Endothelial cell of umbilical vein (primary cell): ENCODE measurements around the gene MYRIP. TPM values are rescaled to one million over a fixed set of nuclear protein-coding genes. Genes with fewer than 3 reads are reported as not detected.

Source experiments
- BruUV-seq: library from RNA; stranded (reverse); fragments of 400-500 nt; replicated peaks from 2 replicates; lab custom pipeline; 2021; lab: Mats Ljungman, UMichigan
- CTCF ChIA-PET: fragments of 300-600, 350-600 bp; sonication (Branson Sonifier 250); formaldehyde crosslinking; loops from one replicate; lab custom pipeline; 2021; ENCODE audit warnings: antibody characterized with exemption, inconsistent platforms; lab: Charles Lee
- POLR2A ChIA-PET: fragments of 300-600, 350-600 bp; sonication (Branson Sonifier 250); formaldehyde crosslinking; loops from one replicate; lab custom pipeline; 2021; ENCODE audit warnings: antibody characterized with exemption, inconsistent platforms; lab: Charles Lee
- DNase-seq: peaks from one replicate; pipeline ENCODE4 v3.0.0-alpha.2; 2011; ENCODE audit warnings: low read depth, low spot score
- FAIRE-seq: peaks from 2 replicates; lab custom pipeline; 2011; peaks lifted over from hg19 to GRCh38; lab: Jason Lieb, UNC
- H2AFZ ChIP-seq: 2 replicates; pipeline ENCODE4 v1.6.0; 2012; ENCODE audit warnings: low read depth, low read length, control low read depth, inconsistent platforms
- H3K27ac ChIP-seq: 2 replicates; pipeline ENCODE4 v1.5.1; 2011; ENCODE audit warnings: low read depth, mild to moderate bottlenecking, control low read depth, low read length, moderate library complexity; ENCODE audit not compliant: insufficient read depth
- H3K27me3 ChIP-seq, 2 experiments: 2 replicates each; pipeline versions ENCODE4 v1.6.0 to v1.6.1; 2011; ENCODE audit warnings: low read length in 2 of 2, mixed read lengths in 1 of 2; ENCODE audit not compliant: control insufficient read depth in 2 of 2, insufficient read depth in 2 of 2
- H3K36me3 ChIP-seq, 2 experiments: 2 replicates in 1 of 2; 3 replicates in 1 of 2; pipeline ENCODE4 v1.5.1; 2011; ENCODE audit warnings: low read length in 2 of 2, mild to moderate bottlenecking in 1 of 2, moderate library complexity in 1 of 2; ENCODE audit not compliant: control insufficient read depth in 2 of 2, insufficient read depth in 2 of 2; ENCODE audit errors: extremely low read depth in 1 of 2
- H3K4me1 ChIP-seq: 3 replicates; pipeline ENCODE4 v1.5.1; 2011; ENCODE audit warnings: mild to moderate bottlenecking, low read length; ENCODE audit not compliant: control insufficient read depth, insufficient read depth; ENCODE audit errors: extremely low read depth
- H3K4me2 ChIP-seq: 2 replicates; pipeline ENCODE4 v1.6.1; 2011; ENCODE audit warnings: low read length, control low read depth, mixed read lengths; ENCODE audit not compliant: insufficient read depth
- H3K4me3 ChIP-seq, 3 experiments: fragments of 200-600 bp in 1 of 3; sonication (generic), shearing (Covaris generic) in 1 of 3; replicated peaks in 1 of 3; 2 replicates each; pipeline ENCODE4 v1.5.1; 2011 to 2016; ENCODE audit warnings: control low read depth in 3 of 3, low read length in 3 of 3, mild to moderate bottlenecking in 2 of 3, inconsistent platforms in 1 of 3, low read depth in 1 of 3, moderate library complexity in 1 of 3; ENCODE audit not compliant: insufficient read depth in 1 of 3
- H3K79me2 ChIP-seq: 2 replicates; pipeline ENCODE4 v1.6.0; 2012; ENCODE audit warnings: low read length, inconsistent platforms; ENCODE audit not compliant: control insufficient read depth, insufficient read depth
- H3K9ac ChIP-seq: replicated peaks from 2 replicates; pipeline ENCODE3; 2011; ENCODE audit warnings: low read length, control low read depth; ENCODE audit not compliant: insufficient read depth; ENCODE audit errors: extremely low read depth
- H3K9me1 ChIP-seq: replicated peaks from 3 replicates; pipeline ENCODE4 v1.6.0; 2011; ENCODE audit warnings: mild to moderate bottlenecking, low read length; ENCODE audit not compliant: control insufficient read depth, insufficient read depth; ENCODE audit errors: extremely low read depth
- H3K9me3 ChIP-seq: replicated peaks from 2 replicates; pipeline ENCODE4 v1.5.1; 2012; ENCODE audit warnings: low read length, inconsistent platforms; ENCODE audit not compliant: control insufficient read depth, insufficient read depth
- H4K20me1 ChIP-seq: replicated peaks from 2 replicates; pipeline ENCODE3; 2011; ENCODE audit warnings: mild to moderate bottlenecking, low read length; ENCODE audit not compliant: control insufficient read depth, insufficient read depth; ENCODE audit errors: extremely low read depth
- CTCF ChIP-seq, 2 donors: IDR thresholded peaks; 1 replicate in 1 of 2; 2 replicates in 1 of 2; pipeline ENCODE4 v1.5.1; 2011; ENCODE audit warnings: low read length in 2 of 2, mild to moderate bottlenecking in 2 of 2, moderate library complexity in 2 of 2, control low read depth in 1 of 2, inconsistent platforms in 1 of 2, low read depth in 1 of 2; ENCODE audit not compliant: insufficient read depth in 1 of 2; ENCODE audit errors: extremely low read depth in 1 of 2
- EZH2 ChIP-seq: IDR thresholded peaks from 2 replicates; pipeline ENCODE4 v1.6.1; 2012; ENCODE audit warnings: borderline replicate concordance, low read depth, mild to moderate bottlenecking, moderate library complexity, low read length, inconsistent platforms; ENCODE audit not compliant: severe bottlenecking
- FOS ChIP-seq: IDR thresholded peaks from 2 replicates; pipeline ENCODE4 v1.6.1; 2011; ENCODE audit warnings: mild to moderate bottlenecking, low read length, moderate library complexity, borderline replicate concordance; ENCODE audit not compliant: insufficient read depth
- GATA2 ChIP-seq: IDR thresholded peaks from 2 replicates; pipeline ENCODE4 v1.7.0; 2011; ENCODE audit warnings: low read depth, mild to moderate bottlenecking, moderate library complexity, mixed read lengths, low read length; ENCODE audit not compliant: insufficient read length, insufficient read depth
- JUN ChIP-seq: IDR thresholded peaks from 2 replicates; pipeline ENCODE4 v1.6.1; 2011; ENCODE audit warnings: borderline replicate concordance, low read depth; ENCODE audit not compliant: insufficient read length, insufficient read depth
- MAX ChIP-seq: IDR thresholded peaks from 2 replicates; pipeline ENCODE4 v1.6.1; 2011; ENCODE audit not compliant: insufficient read depth, insufficient read length
- MYC ChIP-seq: IDR thresholded peaks from one replicate; pipeline ENCODE4 v1.6.1; 2011; ENCODE audit warnings: mild to moderate bottlenecking, low read depth, low read length
- POLR2A ChIP-seq: IDR thresholded peaks from 2 replicates; pipeline ENCODE4 v1.6.1; 2012; ENCODE audit warnings: low read depth, mild to moderate bottlenecking, control low read depth, low read length
- POLR2AphosphoS5 ChIP-seq: IDR thresholded peaks from 2 replicates; pipeline ENCODE4 v1.6.1; 2012; ENCODE audit warnings: low read depth, mild to moderate bottlenecking, control low read depth, low read length, moderate library complexity; ENCODE audit not compliant: insufficient read depth
- dilution Hi-C: fragments of 300-500 bp; cut with MboI; formaldehyde crosslinking; loops from one replicate; pipeline ENCODE4 v1.15.0; 2019; ENCODE audit warnings: low sequenced_read_pairs; ENCODE audit not compliant: extremely low pct_ligation_motif_present
- intact Hi-C: fragments of 100-400 bp; cut with micrococcal nuclease; formaldehyde crosslinking; loops from one replicate; pipeline ENCODE4 v1.10.0; 2022
- polyA plus RNA-seq, 4 experiments: library from polyadenylated mRNA; depleted of rRNA in 3 of 4; stranded (reverse) in 3 of 4; unstranded in 1 of 4; fragments of >200 nt; gene quantifications; 2 replicates each; pipeline versions ENCODE4 v1.2.1 to v1.2.3, GENCODE V29; 2011 to 2012; ENCODE audit warnings: missing spikeins in 1 of 4
- total RNA-seq: library from RNA; stranded (reverse); gene quantifications from 2 replicates; pipeline ENCODE4 v1.2.3, GENCODE V29; 2021

MYRIP gene
- total and polyA plus RNA-seq, 2 donors (not counting 3 experiments of a cell fraction or from before 2014, with no cell fraction given), result 6.7 to 11.9 TPM

- H4K20me1 ChIP-seq, result no peaks in the 10 kb centered on the region
- no peak overlapping the region for H3K27ac ChIP-seq
- DNase-seq (no peak), FAIRE-seq (no peak)
- dilution Hi-C loops (no loop called here), intact Hi-C loops (loop anchor here (1.0 kb wide), 1 partner anchor 378 kb away; no protein-coding TSS in a partner anchor)
- BruUV-seq, result no TSS peak
- H3K9me3 ChIP-seq, result no peaks in the 10 kb centered on the region
- no peaks in the 10 kb centered on the region for H3K27me3 ChIP-seq
- H3K4me1 ChIP-seq, result peaks cover 10% of the 10 kb centered on the region
- no peak overlapping the region for H3K9ac ChIP-seq
- ChIA-PET CTCF (no interaction called here), POLR2A (no interaction called here)
- H3K79me2 ChIP-seq, result no peaks in the 10 kb centered on the region
- no peaks in the 10 kb centered on the region for H3K36me3 ChIP-seq
- no peak for TF ChIP-seq JUN
- TF ChIP-seq FOS, result no peak
- TF ChIP-seq GATA2, result no peak
- TF ChIP-seq MYC, result no peak
- no peak for TF ChIP-seq POLR2AphosphoS5
- TF ChIP-seq CTCF (IDR thresholded peaks at IDR 0.05; ENCODE audit: extremely low read depth in 1 of 2, insufficient read depth in 1 of 2, low read depth in 1 of 2, low read length in 2 of 2), result no peak
- no peak for TF ChIP-seq MAX
- TF ChIP-seq EZH2, result no peak
- TF ChIP-seq POLR2A, result no peak
- H2AFZ ChIP-seq, result no peak overlapping the region
- no peak overlapping the region for H3K4me2 ChIP-seq
- H3K9me1 ChIP-seq, result no peaks in the 10 kb centered on the region
- H3K4me3 ChIP-seq, result no peak overlapping the region
Measured at GRCh38 chr3:39762537-39763070, 46.8 kb upstream of the MYRIP start.
